Cardiac fibroblast (primary cell): ENCODE results near the gene HYAL1.
A peak's percentile ranks its signal among the peaks of the same experiment; 100 is the strongest.

ENCODE experiments used
- DNase-seq, 2 donors: peaks; one replicate each; pipeline versions ENCODE4 v3.0.0 to v3.0.0-alpha.2; 2010; ENCODE audit warnings: low read depth in 2 of 2
- H3K4me3 ChIP-seq, 2 donors: replicated peaks in 1 of 2; 1 replicate in 1 of 2; 2 replicates in 1 of 2; pipeline ENCODE4 v1.5.1; 2011; ENCODE audit warnings: low read depth in 2 of 2, low read length in 2 of 2, mild to moderate bottlenecking in 2 of 2, moderate library complexity in 1 of 2
- TF ChIP-seq, protein P1 (sequence below): IDR thresholded peaks from one replicate; pipeline ENCODE4 v1.5.1; 2011; ENCODE audit warnings: low read depth, mild to moderate bottlenecking, low read length, inconsistent platforms

The HYAL1 gene

GRCh38 chr3:50304601-50305000 lies 1.2 kb upstream of the HYAL1 start:
- H3K4me3 ChIP-seq, result no peak overlapping the region
- no peak for DNase-seq
- TF ChIP-seq, protein P1, sequence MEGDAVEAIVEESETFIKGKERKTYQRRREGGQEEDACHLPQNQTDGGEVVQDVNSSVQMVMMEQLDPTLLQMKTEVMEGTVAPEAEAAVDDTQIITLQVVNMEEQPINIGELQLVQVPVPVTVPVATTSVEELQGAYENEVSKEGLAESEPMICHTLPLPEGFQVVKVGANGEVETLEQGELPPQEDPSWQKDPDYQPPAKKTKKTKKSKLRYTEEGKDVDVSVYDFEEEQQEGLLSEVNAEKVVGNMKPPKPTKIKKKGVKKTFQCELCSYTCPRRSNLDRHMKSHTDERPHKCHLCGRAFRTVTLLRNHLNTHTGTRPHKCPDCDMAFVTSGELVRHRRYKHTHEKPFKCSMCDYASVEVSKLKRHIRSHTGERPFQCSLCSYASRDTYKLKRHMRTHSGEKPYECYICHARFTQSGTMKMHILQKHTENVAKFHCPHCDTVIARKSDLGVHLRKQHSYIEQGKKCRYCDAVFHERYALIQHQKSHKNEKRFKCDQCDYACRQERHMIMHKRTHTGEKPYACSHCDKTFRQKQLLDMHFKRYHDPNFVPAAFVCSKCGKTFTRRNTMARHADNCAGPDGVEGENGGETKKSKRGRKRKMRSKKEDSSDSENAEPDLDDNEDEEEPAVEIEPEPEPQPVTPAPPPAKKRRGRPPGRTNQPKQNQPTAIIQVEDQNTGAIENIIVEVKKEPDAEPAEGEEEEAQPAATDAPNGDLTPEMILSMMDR, result no peak

GRCh38 chr3:50302095-50303012 lies 1.0 kb downstream of the HYAL1 start:
- TF ChIP-seq, protein P1, result no peak
- DNase-seq, result no peak
- H3K4me3 ChIP-seq, result no peak overlapping the region

DNA sequence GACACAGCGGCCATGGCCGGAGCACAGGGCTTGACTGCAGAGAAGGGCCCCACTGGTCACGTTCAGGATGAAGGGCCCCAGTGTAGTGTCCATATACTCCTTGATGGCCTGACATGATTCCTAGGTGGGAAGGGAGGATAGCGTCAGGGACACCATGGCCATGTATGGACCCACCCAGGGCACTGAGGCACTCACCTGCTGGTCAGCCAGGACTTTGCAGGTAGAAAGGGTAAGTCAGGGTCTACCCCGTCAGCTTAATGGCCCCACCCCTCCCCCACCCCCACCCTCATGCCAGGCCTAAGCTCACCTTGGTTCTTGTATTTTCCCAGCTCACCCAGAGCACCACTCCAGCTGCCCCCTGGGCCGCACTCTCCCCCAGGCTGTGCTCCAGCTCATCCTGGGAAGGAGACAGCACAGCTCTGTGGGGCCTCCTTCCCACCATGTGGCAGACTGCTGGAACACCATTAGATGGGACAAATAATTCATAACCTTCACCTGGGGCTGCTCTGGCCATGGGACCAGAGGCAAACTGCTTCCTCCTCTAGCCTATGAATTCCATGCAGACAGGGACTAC lies 2.6 kb downstream of the HYAL1 start:
- no peak overlapping the region for H3K4me3 ChIP-seq
- TF ChIP-seq, protein P1, result no peak
- no peak for DNase-seq

- peak; percentile 51 to 84 for DNase-seq
- TF ChIP-seq, protein P1, result no peak
- H3K4me3 ChIP-seq, result peak overlapping the region; percentile 28 to 50
Observed at GRCh38 chr3:50299929-50300680, 3.3 kb downstream of the HYAL1 start.

- TF ChIP-seq, protein P1, result no peak
Observed at GRCh38 chr3:50299638-50299928, 3.8 kb downstream of the HYAL1 start.

DNA sequence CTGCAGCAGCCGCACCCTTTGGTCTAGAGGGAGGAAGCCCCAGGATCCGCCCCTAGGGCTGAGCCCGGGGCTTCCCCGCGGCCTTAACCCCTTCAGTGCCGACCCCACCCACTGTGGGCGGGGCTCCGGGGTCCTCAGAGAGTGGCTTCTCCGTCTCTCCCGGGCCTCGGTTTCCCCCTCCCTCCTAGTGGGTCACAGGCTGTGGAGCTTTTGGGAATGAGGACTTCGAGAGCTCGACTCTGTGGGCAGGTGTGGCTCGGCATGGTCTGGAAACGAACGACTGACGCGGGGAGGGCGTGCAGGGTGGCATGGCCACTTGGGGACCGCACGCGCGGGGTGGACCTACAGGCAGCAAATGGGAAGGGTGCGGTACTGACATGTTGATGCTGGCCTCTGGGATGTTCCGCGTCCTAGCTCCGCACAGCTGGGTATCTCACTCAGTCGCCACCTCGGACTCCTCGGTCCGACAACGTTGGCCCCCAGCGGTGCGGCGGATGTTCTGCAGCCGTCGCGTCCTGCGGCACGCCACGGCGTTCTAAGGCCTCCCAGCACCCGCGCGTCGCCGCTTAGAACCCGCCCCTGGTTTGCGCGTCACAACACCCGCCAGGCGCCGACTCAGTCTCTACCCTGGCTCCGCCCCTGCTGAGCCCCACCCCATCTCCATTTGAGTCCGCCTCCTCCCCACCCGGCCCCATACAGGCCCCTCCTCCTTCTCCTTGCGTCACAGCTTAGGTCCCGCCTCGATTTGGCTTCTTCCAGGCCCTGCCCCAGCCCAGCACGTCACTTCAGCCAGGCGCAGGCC lies 4.3 kb downstream of the HYAL1 start, which contains the start of the genes HYAL3 and NAA80:
TSS of gene HYAL3 (minus strand) at position 570 of the 802 bp plus-strand sequence. CDS start 3,803 bp downstream, outside the sequence.
TSS of gene NAA80 (minus strand) at position 570 of the 802 bp plus-strand sequence. CDS start 1,942 bp downstream, outside the sequence.
- peak within 1 kb of the TSS; percentile 65 to 88 for H3K4me3 ChIP-seq
- peak; percentile 100 for DNase-seq
- TF ChIP-seq, protein P1, result peak; percentile 25

More at GRCh38 chr3:50299638-50299928, 3.8 kb downstream of the HYAL1 start:
- DNase-seq, result no peak
- H3K4me3 ChIP-seq, result peak overlapping the region; percentile 28 to 50
